Large intestine (tissue), 3 donors: ENCODE measurements around the gene KCNIP4. TPM values are rescaled to one million over a fixed set of nuclear protein-coding genes. Genes with fewer than 3 reads are reported as not detected.
A peak's percentile ranks its signal among the peaks of the same experiment; 100 is the strongest.

Experiments
- DNase-seq, 2 donors: peaks; one replicate each; pipeline versions ENCODE4 v3.0.0 to v3.0.0-alpha.2; 2013
- H3K27ac ChIP-seq: one replicate; pipeline ENCODE4 v1.5.1; 2013; ENCODE audit warnings: low read length
- H3K27me3 ChIP-seq: 2 replicates; pipeline ENCODE4 v1.6.1; 2013; ENCODE audit warnings: low read length; ENCODE audit not compliant: control insufficient read depth, insufficient read depth
- H3K36me3 ChIP-seq: 2 replicates; pipeline ENCODE4 v1.6.1; 2013; ENCODE audit warnings: low read length; ENCODE audit not compliant: control insufficient read depth, insufficient read depth
- H3K4me1 ChIP-seq: one replicate; pipeline ENCODE4 v1.6.1; 2013; ENCODE audit warnings: low read length; ENCODE audit not compliant: control insufficient read depth, insufficient read depth
- H3K4me3 ChIP-seq: one replicate; pipeline ENCODE4 v1.5.1; 2013; ENCODE audit warnings: low read length
- H3K9me3 ChIP-seq: one replicate; pipeline ENCODE4 v1.6.1; 2013; ENCODE audit warnings: mild to moderate bottlenecking, low read depth, low read length, moderate library complexity; ENCODE audit not compliant: control insufficient read depth
- WGBS: methylation state at CpG from one replicate; pipeline ENCODE4 v1.1.5; 2013; ENCODE audit warnings: low lambda C conversion rate; ENCODE audit not compliant: insufficient coverage; 5-methylcytosine and 5-hydroxymethylcytosine counted together
- polyA plus RNA-seq: library from polyadenylated mRNA; unstranded; fragments of 120-200 nt; gene quantifications from one replicate; pipeline ENCODE4 v1.2.1, GENCODE V29; 2013

KCNIP4 gene
- polyA plus RNA-seq, 1 donor = 7.5 TPM

DNA sequence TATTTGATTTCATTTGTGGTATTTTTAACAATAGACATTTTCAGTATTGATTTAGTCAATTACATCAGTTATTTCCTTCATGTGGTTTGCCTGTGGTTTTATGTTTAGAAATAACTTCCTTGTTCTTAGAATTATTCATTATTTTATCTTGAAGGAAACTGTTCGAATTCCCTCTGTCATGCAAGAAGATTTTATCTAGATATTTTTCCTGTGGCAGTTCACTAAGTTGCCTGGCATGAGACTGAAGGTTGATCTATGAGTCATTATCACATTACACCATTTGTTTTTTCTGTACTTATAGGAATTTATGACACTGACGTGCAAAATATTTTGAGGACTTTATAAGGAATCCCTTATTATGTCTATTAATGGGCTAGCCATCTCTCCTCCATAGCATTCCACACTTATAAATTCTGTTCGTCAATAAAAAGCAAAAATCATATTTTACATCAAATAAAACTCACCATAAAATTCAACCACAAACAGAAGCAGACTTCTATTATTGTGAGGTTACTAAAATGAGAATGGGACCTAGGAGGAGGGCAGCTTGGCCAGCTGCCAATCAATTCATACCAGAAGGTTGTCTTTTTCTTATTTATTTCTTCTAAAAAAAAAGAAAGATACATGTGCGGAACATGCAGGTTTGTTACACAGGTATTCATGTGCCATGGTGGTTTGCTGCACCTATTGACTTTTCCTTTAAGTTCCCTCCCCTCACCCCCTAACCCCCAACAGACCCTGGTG, 179.0 kb downstream of the KCNIP4 start:
- H3K27ac ChIP-seq = no peak overlapping the region
- no peaks in the 10 kb centered on the region for H3K27me3 ChIP-seq
- H3K4me3 ChIP-seq = no peak overlapping the region
- no peaks in the 10 kb centered on the region for H3K4me1 ChIP-seq
- WGBS = no CpG with 5 or more reads among the region's 4 CpGs
- no peaks in the 10 kb centered on the region for H3K9me3 ChIP-seq
- DNase-seq = no peak
- no peaks in the 10 kb centered on the region for H3K36me3 ChIP-seq

DNA sequence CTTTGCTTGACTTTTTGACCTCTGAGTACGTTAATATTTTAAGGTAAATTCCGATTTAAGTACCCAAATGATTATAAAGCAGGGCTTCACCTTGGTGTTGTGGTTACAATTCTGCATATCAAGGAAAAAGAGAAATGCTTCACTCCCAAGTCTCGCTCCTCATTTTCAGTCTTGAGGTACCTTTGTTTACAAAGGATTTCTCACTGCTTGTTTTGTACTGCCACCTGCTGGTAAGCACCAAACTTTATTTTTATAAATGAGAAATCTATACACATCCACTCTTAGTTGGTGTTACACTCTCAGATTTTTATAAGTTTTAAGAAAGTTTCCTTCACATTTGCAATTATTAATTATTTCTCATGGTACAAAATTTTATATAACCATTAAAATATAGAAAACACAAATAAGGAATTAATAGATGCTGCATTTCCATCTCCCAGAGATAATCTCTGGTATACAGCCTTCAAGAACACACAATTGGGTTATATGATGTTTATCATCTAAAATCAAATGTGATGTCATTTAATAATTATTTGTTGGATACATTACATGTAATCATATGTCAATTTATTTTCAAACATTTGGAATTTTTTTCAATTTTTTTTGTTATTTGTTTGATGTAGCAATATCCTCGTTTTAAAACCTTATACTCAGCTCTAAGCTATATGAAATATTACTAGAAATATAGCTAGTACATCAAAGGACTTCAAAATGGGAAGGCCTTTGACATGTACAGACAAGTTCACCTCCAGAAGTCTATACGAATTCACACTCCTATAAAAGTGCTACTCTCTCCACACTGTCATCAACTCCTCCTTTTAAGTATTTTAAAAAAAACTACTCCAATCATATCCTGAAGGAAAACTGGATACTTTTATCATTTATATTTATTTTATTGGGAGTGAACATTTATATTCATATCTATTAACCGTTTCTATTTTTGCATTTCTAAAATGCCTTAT, 179.9 kb downstream of the KCNIP4 start:
- no peaks in the 10 kb centered on the region for H3K27me3 ChIP-seq
- no peaks in the 10 kb centered on the region for H3K9me3 ChIP-seq
- no peak overlapping the region for H3K27ac ChIP-seq
- 75% methylated on average over 2 of the region's 6 CpGs for WGBS
- H3K36me3 ChIP-seq = no peaks in the 10 kb centered on the region
- H3K4me3 ChIP-seq = no peak overlapping the region
- no peaks in the 10 kb centered on the region for H3K4me1 ChIP-seq
- DNase-seq = peak in 1 of 2 donors; percentile 17

DNA sequence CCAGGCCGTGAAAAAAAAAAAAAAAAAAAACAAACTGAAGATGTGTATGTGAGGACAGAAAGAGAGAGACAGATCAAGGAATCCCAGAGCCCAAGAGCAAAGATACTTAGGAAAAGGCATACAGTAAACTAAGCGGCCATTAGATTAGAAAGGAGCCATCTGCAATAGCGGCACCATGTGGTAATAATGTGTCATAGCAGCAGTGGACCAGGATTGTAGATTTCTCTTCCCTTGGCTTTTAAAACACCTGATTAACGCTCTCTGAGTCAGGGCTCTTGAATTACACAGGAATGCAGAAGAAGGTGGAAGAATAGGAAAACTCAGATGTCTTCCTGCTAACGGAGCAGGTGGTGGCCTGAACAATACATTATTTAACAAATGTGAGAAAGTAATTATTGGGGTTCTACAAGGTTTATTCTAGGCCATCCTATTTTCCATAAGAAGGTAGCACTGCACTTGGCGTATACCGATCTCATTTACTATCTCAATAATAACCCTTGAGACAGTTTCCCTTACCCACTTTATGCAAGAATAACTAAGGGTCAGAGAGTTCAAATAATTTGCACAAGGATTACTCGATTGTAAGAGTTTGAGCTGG, 182.7 kb downstream of the KCNIP4 start:
- 59% methylated on average over 3 of the region's 8 CpGs for WGBS
- no peak overlapping the region for H3K27ac ChIP-seq
- no peaks in the 10 kb centered on the region for H3K27me3 ChIP-seq
- peak in 1 of 2 donors; percentile 30 for DNase-seq
- H3K4me3 ChIP-seq = no peak overlapping the region
- H3K9me3 ChIP-seq = no peaks in the 10 kb centered on the region
- no peaks in the 10 kb centered on the region for H3K36me3 ChIP-seq
- H3K4me1 ChIP-seq = no peaks in the 10 kb centered on the region

DNA sequence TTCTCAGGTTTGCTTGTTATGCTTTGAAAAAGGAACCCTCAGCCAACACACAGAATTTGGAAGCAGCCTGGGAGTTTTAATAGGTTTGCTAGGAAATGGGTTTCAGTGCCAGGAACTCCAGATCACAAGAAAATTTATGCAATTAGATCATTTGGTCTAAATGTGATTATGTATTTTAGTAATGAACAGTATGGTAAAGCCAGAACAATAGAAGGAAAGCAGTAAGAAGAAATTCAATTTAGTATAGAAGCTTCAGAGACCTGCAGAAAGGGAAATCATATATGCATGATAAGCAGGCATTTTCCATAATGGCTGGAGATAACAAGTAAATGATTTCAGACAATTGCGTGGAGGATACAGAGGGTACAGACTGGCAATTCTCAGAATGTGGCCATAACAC, 184.7 kb downstream of the KCNIP4 start:
- 71% methylated on average over 1 of the region's 1 CpG for WGBS
- no peak overlapping the region for H3K27ac ChIP-seq
- no peak overlapping the region for H3K4me3 ChIP-seq
- H3K27me3 ChIP-seq = no peaks in the 10 kb centered on the region
- H3K9me3 ChIP-seq = no peaks in the 10 kb centered on the region
- no peaks in the 10 kb centered on the region for H3K4me1 ChIP-seq
- DNase-seq = no peak
- H3K36me3 ChIP-seq = no peaks in the 10 kb centered on the region

DNA sequence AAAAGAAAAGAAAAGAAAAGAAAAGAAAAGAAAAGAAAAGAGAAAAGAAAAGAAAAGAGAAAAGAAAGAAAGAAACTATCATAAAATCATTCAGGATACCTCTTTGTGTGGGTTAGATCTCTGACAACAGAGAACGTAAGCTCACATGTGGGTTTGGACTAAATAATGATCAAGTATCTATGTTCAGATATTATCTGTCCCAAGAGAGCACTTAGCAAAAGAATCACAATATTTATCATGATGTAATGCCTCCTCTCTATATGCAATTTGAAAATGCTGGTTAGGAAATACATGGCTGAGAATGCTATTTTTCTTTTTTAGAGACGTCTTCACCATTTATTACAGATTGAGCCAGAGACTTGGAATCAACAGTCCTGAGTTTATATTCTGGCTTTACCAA, 191.3 kb downstream of the KCNIP4 start:
- H3K4me3 ChIP-seq = no peak overlapping the region
- DNase-seq = no peak
- no peaks in the 10 kb centered on the region for H3K4me1 ChIP-seq
- H3K9me3 ChIP-seq = no peaks in the 10 kb centered on the region
- no peaks in the 10 kb centered on the region for H3K36me3 ChIP-seq
- no peak overlapping the region for H3K27ac ChIP-seq
- no CpG with 5 or more reads among the region's 2 CpGs for WGBS
- H3K27me3 ChIP-seq = no peaks in the 10 kb centered on the region

DNA sequence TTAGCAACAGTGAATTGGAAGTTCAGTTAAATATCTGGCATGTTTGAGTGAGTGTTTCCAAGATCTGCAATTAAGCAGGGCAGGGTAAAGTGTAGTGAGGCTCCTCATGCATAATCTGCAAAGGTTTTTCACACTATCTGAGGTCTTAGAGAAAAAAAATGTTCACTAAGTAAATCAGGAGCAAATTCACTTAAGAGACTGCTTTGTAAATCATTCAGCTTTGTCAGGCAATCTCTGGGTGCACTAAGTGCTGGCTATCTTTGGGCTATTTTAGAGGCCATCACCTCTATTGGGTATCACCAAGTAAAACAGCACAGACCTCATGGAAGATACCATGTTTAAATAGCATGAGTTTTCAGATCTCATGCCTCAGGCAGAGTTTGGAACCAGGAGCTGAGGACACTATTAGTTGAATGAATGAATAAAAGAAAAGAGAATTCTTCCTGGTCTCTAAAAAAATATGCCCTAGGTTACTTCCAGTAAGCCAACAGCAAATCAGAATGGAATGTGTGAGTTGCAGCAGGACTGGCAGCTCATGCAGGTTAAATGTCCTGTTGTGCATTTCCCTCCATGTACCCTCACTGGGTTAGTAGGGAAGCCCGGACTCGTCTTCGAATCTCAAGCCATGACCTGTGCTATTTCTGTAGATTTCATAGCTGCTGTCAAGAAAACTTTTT, 195.3 kb downstream of the KCNIP4 start:
- Histone ChIP-seq H3K9me3 (no peaks in the 10 kb centered on the region), H3K27ac (no peak overlapping the region), H3K36me3 (no peaks in the 10 kb centered on the region), H3K4me3 (no peak overlapping the region), H3K27me3 (no peaks in the 10 kb centered on the region), H3K4me1 (no peaks in the 10 kb centered on the region)
- WGBS = no CpG with 5 or more reads among the region's 3 CpGs
- DNase-seq = no peak

DNA sequence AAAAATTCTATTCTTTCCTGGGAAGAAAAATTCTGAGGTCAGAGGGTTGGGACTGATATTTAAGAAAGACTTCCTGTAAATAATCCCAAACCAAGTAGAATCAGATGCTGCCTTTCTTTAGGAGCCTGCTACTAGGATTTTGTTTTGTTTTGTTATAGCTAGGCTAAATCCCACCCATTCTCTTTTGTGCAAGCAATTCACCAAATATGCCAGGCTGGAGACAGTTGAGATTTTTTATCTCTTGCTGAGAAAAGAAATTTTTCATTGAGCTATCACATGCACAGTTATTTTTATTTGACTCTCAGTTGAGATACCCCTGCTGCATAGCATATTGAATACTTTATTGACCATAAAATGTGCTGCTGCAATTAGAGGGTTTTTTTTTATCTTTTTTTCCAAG, 196.0 kb downstream of the KCNIP4 start:
- Histone ChIP-seq H3K27ac (no peak overlapping the region), H3K27me3 (no peaks in the 10 kb centered on the region), H3K4me1 (no peaks in the 10 kb centered on the region), H3K9me3 (no peaks in the 10 kb centered on the region), H3K36me3 (no peaks in the 10 kb centered on the region), H3K4me3 (no peak overlapping the region)
- no peak for DNase-seq

DNA sequence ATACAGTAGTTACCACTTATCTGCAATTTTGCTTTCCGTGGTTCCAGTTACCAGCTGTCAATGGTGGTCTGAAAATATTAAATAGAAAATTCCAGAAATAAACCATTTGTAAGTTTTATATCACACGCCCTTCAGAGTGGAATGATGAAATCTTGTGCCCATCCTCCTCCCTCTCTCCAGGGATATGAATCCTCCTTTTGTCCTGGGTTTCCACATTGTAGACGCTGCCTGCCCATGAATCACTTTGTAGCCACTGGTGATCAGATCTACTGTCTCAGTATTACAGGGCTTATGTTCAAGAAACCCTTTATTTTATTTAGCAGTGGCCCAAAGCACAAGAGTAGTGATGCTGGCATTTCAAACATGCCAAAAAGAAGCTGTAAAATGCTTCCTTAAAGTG, 198.6 kb downstream of the KCNIP4 start:
- Histone ChIP-seq H3K36me3 (no peaks in the 10 kb centered on the region), H3K4me3 (no peak overlapping the region), H3K27ac (no peak overlapping the region), H3K4me1 (no peaks in the 10 kb centered on the region), H3K27me3 (no peaks in the 10 kb centered on the region), H3K9me3 (no peaks in the 10 kb centered on the region)
- DNase-seq = no peak
- 90% methylated on average over 2 of the region's 3 CpGs for WGBS

DNA sequence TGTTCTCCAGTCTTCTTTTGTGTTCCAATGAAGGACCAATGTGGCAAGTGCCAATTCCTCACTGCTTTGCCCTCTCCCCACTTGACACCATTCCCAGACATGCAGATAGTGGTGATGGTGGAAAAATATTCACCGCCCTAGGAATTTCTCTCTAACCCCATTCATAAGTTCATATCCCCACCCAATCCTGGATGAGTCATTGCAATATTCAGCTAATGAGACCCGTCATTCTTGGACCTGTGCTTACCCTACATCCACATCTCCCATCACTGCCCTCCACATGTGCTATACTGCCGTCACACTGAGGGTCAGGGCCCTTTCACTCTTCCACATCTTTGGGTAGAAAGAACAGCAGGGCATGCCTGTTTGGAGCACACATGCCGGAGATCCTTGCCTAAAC, 199.2 kb downstream of the KCNIP4 start:
- H3K4me1 ChIP-seq = no peaks in the 10 kb centered on the region
- WGBS = no CpG with 5 or more reads among the region's 4 CpGs
- H3K27me3 ChIP-seq = no peaks in the 10 kb centered on the region
- DNase-seq = no peak
- no peaks in the 10 kb centered on the region for H3K9me3 ChIP-seq
- H3K36me3 ChIP-seq = no peaks in the 10 kb centered on the region
- no peak overlapping the region for H3K4me3 ChIP-seq
- H3K27ac ChIP-seq = no peak overlapping the region

DNA sequence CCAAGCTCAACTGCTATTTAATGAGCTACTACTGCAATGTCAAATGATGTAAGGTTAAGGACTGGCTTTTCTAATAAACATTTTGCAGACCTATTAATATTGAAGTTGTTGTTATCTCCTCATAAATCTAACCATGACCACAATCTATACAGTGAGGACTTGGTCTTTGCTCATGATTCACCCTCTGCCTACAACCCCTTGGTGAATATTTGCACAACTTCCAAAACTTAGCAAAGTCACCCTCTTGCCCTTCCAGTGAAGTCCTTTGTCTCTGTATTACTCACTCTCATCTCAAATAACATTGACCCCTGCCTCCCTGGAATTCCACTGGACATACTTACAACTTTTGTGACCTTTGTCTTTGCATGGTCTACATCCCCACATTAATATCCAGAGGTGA, 204.5 kb downstream of the KCNIP4 start:
- Histone ChIP-seq H3K36me3 (no peaks in the 10 kb centered on the region), H3K4me3 (no peak overlapping the region), H3K9me3 (no peaks in the 10 kb centered on the region), H3K4me1 (no peaks in the 10 kb centered on the region), H3K27ac (no peak overlapping the region), H3K27me3 (no peaks in the 10 kb centered on the region)
- DNase-seq = no peak
